ENCODE data around the gene GRB7. TPM values are rescaled to one million over a fixed set of nuclear protein-coding genes. Genes with fewer than 3 reads are reported as not detected.
"Not testable (repeated sequence)": the region's sequence is repeated elsewhere in the genome, so short reads cannot be mapped to it uniquely, and the experiment has no call there.

The GRB7 gene
- polyA plus RNA-seq, 2 of the 4 experiments (the other 2 are of a cell fraction): 5.9 to 10.1 TPM

DNA sequence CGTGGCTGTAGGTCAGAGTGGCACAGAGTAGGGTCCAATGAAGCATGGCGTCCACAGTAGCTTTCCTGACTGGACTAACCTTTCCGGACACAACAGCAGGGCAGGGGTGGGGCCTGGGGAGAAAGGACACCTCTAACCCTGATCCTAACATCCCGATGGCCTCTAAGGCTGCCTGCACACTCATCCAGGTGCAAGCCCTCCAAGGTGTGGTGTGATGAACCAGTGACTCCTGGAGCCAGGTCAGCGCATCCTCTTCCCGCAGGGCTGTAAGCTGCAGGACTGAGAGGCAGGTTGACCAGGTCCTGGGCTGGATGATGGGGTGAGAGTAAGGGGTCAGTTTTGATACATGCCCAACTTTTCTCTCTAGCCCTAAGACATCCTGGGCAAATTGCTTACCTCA, 41.0 kb upstream of the GRB7 start:
- H3K4me3 ChIP-seq: no peak overlapping the region
- H3K9me3 ChIP-seq: no peaks in the 10 kb centered on the region
- TF ChIP-seq, protein P1, sequence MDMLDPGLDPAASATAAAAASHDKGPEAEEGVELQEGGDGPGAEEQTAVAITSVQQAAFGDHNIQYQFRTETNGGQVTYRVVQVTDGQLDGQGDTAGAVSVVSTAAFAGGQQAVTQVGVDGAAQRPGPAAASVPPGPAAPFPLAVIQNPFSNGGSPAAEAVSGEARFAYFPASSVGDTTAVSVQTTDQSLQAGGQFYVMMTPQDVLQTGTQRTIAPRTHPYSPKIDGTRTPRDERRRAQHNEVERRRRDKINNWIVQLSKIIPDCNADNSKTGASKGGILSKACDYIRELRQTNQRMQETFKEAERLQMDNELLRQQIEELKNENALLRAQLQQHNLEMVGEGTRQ (IDR thresholded peaks at IDR 0.05): no peak
- TF ChIP-seq GATA3 (IDR thresholded peaks at IDR 0.05; ENCODE audit: borderline replicate concordance) (no peak), JUN (IDR thresholded peaks at IDR 0.05) (no peak), NFE2L2 (conservative IDR thresholded peaks at IDR 0.05; ENCODE audit: low read length) (no peak), ZC3H11A (IDR thresholded peaks at IDR 0.05) (no peak), CBX2 (IDR thresholded peaks at IDR 0.05; ENCODE audit: borderline replicate concordance, low read depth) (no peak), CEBPB (IDR thresholded peaks at IDR 0.05) (no peak), RAD21 (conservative IDR thresholded peaks at IDR 0.05 in 1 of 2, IDR thresholded peaks at IDR 0.05 in 1 of 2) (no peak), ZSCAN20 (CRISPR knock-in tag; IDR thresholded peaks at IDR 0.05) (no peak), MAZ (IDR thresholded peaks at IDR 0.05; ENCODE audit: borderline replicate concordance, low read depth, low read length) (no peak), MAFK (IDR thresholded peaks at IDR 0.05; ENCODE audit: partially characterized antibody) (no peak), ZNF302 (CRISPR knock-in tag; IDR thresholded peaks at IDR 0.05) (no peak)
- TF ChIP-seq, protein P2, sequence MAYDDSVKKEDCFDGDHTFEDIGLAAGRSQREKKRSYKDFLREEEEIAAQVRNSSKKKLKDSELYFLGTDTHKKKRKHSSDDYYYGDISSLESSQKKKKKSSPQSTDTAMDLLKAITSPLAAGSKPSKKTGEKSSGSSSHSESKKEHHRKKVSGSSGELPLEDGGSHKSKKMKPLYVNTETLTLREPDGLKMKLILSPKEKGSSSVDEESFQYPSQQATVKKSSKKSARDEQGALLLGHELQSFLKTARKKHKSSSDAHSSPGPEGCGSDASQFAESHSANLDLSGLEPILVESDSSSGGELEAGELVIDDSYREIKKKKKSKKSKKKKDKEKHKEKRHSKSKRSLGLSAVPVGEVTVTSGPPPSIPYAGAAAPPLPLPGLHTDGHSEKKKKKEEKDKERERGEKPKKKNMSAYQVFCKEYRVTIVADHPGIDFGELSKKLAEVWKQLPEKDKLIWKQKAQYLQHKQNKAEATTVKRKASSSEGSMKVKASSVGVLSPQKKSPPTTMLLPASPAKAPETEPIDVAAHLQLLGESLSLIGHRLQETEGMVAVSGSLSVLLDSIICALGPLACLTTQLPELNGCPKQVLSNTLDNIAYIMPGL (CRISPR knock-in tag; IDR thresholded peaks at IDR 0.05; ENCODE audit: borderline replicate concordance): no peak
- TF ChIP-seq, protein P3, sequence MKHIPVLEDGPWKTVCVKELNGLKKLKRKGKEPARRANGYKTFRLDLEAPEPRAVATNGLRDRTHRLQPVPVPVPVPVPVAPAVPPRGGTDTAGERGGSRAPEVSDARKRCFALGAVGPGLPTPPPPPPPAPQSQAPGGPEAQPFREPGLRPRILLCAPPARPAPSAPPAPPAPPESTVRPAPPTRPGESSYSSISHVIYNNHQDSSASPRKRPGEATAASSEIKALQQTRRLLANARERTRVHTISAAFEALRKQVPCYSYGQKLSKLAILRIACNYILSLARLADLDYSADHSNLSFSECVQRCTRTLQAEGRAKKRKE (CRISPR knock-in tag; IDR thresholded peaks at IDR 0.05; ENCODE audit: low read depth): no peak
- no peak for FAIRE-seq
- WGBS (ENCODE audit: missing lambda C conversion rate): 78% methylated on average over 6 of the region's 6 CpGs
- no peak overlapping the region for H3K4me2 ChIP-seq
- peaks cover 28% of the 10 kb centered on the region for H3K4me1 ChIP-seq
- H3K27ac ChIP-seq: no peak overlapping the region
- ChIA-PET CTCF (interaction anchor here (0.6 to 50.7 kb wide), 7 partner anchors 9 to 59 kb away, joined by 3 to 1391 read pairs (median 4); partner anchors contain the start of genes PGAP3, PNMT, PPP1R1B and STARD3), POLR2A (interaction anchor here (1.4 kb wide), 1 partner anchor 33 kb away, joined by 8 read pairs; the partner anchor contains the start of gene MIEN1)
- no peak for DNase-seq (ENCODE audit: low read depth in 1 of 2, low spot score in 1 of 2)
- ATAC-seq: no peak

- CTCF ChIA-PET: interaction anchor here (1.2 to 50.7 kb wide), 4 partner anchors 8 to 61 kb away, joined by 3 to 1391 read pairs (median 120); partner anchors contain the start of genes PNMT, PPP1R1B and STARD3
- POLR2A ChIA-PET: interaction anchor here (0.5 to 1.2 kb wide), 3 partner anchors 10 to 76 kb away, joined by 3 to 4 read pairs (median 3); partner anchors contain the start of gene PGAP3
- no peaks in the 10 kb centered on the region for H3K9me3 ChIP-seq
These were observed 39.8 kb upstream of the GRB7 start for GRCh38 chr17:39697961-39698360.

GRCh38 chr17:39699157-39699817, 38.5 kb upstream of the GRB7 start:
- Histone ChIP-seq H3K4me3 (peak overlapping the region; percentile 78), H3K4me2 (peak overlapping the region; percentile 81), H3K27ac (peak overlapping the region; percentile 79 to 97), H3K4me1 (peaks cover 54% of the 10 kb centered on the region)
- ChIA-PET CTCF (interaction anchor here (0.6 to 50.7 kb wide), 13 partner anchors 9 to 783 kb away, joined by 3 to 1391 read pairs (median 6); partner anchors contain the start of genes MIEN1, PGAP3, PNMT and PPP1R1B), POLR2A (interaction anchor here (0.9 to 2.7 kb wide), 9 partner anchors 9 to 47 kb away, joined by 3 to 60 read pairs (median 5); partner anchors contain the start of genes MIEN1 and PGAP3)
- WGBS (ENCODE audit: missing lambda C conversion rate): 44% methylated on average over 11 of the region's 11 CpGs
- DNase-seq (ENCODE audit: low read depth in 1 of 2, low spot score in 1 of 2); FAIRE-seq; H3K9me3 ChIP-seq; ATAC-seq: not testable (repeated sequence)

More at GRCh38 chr17:39697961-39698360, 39.8 kb upstream of the GRB7 start:
- Histone ChIP-seq H3K4me1 (peaks cover 41% of the 10 kb centered on the region), H3K4me2 (no peak overlapping the region), H3K4me3 (no peak overlapping the region), H3K27ac (no peak overlapping the region)
- TF ChIP-seq, protein P3 (CRISPR knock-in tag; IDR thresholded peaks at IDR 0.05; ENCODE audit: low read depth): no peak
- TF ChIP-seq, protein P4, sequence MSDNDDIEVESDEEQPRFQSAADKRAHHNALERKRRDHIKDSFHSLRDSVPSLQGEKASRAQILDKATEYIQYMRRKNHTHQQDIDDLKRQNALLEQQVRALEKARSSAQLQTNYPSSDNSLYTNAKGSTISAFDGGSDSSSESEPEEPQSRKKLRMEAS (IDR thresholded peaks at IDR 0.05): no peak
- TF ChIP-seq CBX2 (IDR thresholded peaks at IDR 0.05; ENCODE audit: borderline replicate concordance, low read depth) (no peak), JUN (IDR thresholded peaks at IDR 0.05) (no peak), JUNB (IDR thresholded peaks at IDR 0.05) (no peak), HOXA7 (CRISPR knock-in tag; IDR thresholded peaks at IDR 0.05) (no peak), POLR2AphosphoS2 (conservative IDR thresholded peaks at IDR 0.05; ENCODE audit: low read length) (no peak), CBX8 (IDR thresholded peaks at IDR 0.05) (no peak), ZFP36 (IDR thresholded peaks at IDR 0.05; ENCODE audit: borderline replicate concordance, partially characterized antibody) (no peak), MYC (IDR thresholded peaks at IDR 0.05; ENCODE audit: borderline replicate concordance, low read length) (no peak), FOSL2 (IDR thresholded peaks at IDR 0.05) (no peak), FOSL2 (CRISPR knock-in tag; IDR thresholded peaks at IDR 0.05) (no peak), MAZ (IDR thresholded peaks at IDR 0.05; ENCODE audit: borderline replicate concordance, low read depth, low read length) (no peak)
- TF ChIP-seq, protein P5, sequence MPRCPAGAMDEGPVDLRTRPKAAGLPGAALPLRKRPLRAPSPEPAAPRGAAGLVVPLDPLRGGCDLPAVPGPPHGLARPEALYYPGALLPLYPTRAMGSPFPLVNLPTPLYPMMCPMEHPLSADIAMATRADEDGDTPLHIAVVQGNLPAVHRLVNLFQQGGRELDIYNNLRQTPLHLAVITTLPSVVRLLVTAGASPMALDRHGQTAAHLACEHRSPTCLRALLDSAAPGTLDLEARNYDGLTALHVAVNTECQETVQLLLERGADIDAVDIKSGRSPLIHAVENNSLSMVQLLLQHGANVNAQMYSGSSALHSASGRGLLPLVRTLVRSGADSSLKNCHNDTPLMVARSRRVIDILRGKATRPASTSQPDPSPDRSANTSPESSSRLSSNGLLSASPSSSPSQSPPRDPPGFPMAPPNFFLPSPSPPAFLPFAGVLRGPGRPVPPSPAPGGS (IDR thresholded peaks at IDR 0.05): no peak
- TF ChIP-seq, protein P2 (CRISPR knock-in tag; IDR thresholded peaks at IDR 0.05; ENCODE audit: borderline replicate concordance): no peak
- ATAC-seq: no peak
- 95% methylated on average over 5 of the region's 5 CpGs for WGBS (ENCODE audit: missing lambda C conversion rate)
- no peak for FAIRE-seq
- no peak for DNase-seq (ENCODE audit: low read depth in 1 of 2, low spot score in 1 of 2)

Data from A549 (cell line).